Fibroblast of skin of scalp (primary cell): Measurements from ENCODE around the gene NMBR. TPM values are rescaled to one million over a fixed set of nuclear protein-coding genes. Genes with fewer than 3 reads are reported as not detected.
"Not testable (repeated sequence)": the region's sequence is repeated elsewhere in the genome, so short reads cannot be mapped to it uniquely, and the experiment has no call there.

Source experiments
- DNase-seq: peaks from one replicate; pipeline ENCODE4 v3.0.0-alpha.2; 2013
- polyA plus RNA-seq, 2 experiments: library from polyadenylated mRNA; unstranded; fragments of 120-200 nt; gene quantifications; one replicate each; pipeline ENCODE4 v1.2.1, GENCODE V29; 2013; ENCODE audit not compliant: insufficient read length in 2 of 2

Gene NMBR
- not detected for polyA plus RNA-seq (2013, experiment 1 of 2; ENCODE audit: insufficient read length)
- not detected for polyA plus RNA-seq (2013, experiment 2 of 2; ENCODE audit: insufficient read length)

DNA sequence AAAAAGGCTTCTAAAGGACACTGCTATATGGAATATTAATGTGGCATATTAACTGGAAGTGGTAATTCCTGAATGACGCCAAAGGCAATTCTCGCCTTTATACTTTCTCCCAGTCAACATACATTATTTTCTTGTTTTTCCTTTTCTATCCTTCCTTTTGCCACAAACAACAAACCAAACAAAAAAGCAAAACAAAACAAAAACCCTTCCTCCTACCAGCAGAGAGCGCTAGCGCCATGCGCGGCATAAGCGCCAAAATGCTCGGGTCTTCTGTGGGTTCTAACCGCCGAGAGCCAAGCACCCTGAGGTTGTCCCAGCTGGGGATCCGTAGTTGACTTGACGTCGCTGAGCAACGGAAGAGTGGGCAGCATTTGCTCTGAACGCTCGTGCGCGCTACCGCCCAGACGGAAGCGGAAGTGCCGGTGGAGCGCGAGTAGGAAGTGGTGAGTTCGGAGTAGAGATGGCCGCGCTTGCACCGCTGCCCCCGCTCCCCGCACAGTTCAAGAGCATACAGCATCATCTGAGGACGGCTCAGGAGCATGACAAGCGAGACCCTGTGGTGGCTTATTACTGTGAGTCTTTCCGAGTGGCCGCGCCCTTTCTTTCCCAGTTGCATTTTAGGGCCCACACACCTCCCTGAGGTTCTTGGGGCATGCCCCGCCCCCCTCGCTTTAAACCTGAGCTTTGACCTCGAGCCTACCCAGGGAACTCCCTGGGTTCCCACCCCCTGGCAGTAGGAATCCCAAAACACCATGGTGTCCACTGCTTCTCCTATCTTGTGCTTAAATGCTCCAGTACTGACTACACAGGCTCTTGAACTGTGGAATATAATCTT, at the start of gene NMBR, which contains the start of gene VTA1:
NMBR (minus strand) TSS at position 295 of the 835 bp plus-strand sequence. CDS start 58,464 bp downstream, outside the sequence.
VTA1 (plus strand) TSS at position 436 of the 835 bp plus-strand sequence; CDS start at position 461, 25 bp downstream.
- DNase-seq, result peak; percentile 100

DNA sequence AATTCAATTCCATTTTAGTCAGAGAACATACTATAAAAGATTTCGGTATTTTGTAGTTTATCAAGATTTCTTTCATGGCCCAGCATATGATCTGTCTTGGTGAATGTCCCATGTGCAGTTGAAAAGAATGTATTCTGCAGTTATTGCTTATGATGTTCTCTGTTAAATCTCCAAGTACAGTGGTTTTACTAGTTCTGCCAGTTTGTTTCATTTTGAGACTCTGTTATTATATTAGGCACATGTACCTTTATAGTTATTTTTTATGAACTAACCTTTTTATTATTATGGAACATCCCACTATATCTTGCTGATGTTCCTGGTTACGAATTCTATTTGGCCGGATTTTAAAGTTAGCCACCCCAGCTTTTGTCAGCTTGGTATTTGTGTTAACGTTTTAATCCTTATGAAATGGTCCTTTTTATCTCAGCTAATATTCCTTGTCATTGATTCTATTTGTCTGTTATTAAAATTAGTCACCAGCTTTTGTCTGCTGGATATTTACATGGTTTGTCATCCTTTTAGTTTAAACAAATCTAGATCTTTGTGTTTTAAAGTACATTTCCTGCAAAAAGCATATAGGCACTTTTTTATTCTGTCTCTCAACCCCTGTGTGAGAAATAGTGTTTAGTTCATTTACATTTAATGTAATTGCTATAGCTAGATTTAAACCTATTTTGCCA, 49.1 kb upstream of the NMBR start:
- peak; percentile 9 for DNase-seq

DNA sequence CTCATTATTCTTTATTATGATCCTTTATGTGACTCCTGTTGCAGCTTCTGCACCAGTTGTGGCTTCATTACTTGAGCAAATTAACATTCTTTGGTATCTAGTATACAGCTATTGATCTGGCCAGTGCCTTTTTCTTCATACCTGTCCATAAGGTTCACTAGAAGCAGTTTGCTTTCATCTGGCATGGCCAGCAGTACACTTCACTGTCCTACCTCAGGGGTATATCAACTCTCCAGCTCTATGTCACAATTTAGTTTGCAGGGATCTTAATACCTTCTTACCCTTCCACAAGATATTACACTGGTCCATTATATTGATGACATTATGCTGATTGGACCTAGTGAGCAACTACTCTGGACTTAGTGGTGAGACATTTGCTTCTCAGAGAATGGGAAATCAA, 46.7 kb upstream of the NMBR start:
- no peak for DNase-seq

DNA sequence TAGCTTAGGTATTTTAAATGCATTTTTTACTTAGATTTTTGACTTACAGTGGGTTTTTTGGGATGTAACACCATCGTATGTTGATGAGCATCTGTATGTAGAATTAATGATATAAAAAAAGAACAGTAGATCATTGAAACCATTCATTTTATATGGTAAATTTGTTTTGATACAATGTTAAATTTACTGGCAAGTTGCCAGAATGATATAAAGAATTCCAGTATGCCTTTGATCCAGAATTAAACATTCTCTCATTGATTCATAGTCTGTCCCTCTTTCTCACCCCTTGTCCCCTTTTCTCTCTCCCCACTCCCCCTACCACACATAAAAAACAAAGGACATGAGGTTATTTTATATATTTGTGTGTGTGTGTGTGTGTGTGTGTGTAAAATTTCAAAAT, 45.4 kb upstream of the NMBR start:
- DNase-seq, result no peak

DNA sequence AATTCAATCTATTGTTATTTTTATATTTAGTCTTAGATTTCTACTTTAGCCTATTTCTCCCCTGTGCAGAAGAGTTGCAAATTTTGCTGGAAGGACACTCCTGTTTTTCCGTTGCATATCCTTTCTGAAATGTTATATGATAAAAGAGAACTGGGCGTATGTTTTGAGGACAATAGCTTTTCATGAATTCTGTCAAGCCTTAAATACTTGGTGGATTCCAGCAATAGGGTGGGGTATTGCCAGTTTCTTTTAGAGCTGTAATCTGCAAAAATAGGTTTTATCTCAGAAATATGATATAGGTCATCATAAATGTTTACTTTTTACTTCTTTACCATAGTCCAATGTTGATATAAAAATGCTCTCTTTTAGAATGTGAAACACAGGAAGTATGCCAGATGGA, 42.1 kb upstream of the NMBR start:
- no peak for DNase-seq

DNA sequence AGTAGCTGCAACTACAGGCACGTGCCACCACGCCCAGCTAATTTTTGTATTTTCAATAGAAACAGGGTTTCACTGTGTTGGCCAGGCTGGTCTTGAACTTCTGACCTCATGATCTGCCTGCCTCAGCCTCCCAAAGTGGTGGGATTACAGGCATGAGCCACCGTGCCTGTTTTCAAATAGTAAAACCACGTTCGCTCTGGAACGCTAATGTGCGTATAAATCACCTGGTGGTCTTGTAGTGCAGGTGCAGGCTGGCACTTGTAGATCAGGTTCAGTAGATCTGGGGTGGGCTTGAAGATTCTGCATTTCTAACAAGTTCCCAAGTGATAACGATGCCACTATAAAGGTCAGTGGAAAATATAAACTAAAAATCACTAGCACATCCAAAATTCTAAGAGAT, 41.4 kb upstream of the NMBR start:
- DNase-seq, result not testable (repeated sequence)

DNA sequence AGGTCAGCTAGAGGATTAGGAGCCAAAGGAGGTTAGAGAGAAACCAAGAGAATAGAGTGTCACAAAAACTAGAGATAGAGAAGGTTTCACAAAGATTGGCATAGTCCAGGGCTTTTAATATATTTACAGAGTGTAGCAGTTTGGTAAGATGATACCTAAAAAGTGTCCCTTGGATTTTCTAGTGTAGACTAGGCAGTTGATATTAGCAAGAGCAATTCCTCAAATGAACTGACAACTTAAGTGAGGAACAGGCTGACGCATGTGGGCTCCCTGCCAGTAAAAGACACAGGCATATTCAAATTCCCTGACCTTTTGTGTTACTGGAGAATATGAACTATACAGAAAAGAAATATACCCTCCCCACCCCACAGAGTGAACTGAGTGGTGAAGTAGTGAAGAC, 40.3 kb upstream of the NMBR start:
- peak; percentile 32 for DNase-seq

DNA sequence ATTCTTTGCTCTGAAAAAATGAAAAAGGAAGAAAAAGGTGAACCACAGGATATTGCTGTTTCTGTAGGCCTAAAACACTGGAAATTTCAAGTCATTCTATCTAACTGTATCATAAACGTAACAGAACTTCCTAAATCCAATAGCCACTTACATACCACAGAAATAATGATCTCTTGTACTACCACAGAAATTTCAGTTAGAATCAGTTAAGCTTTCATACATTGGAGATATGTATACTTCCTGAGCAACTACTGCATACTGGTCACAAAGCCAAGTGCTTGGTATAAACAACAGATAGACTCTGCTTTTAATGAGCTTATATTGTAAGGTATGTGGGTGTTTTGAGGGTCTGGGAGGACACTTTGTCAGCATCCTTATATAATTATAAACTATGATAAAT, 38.7 kb upstream of the NMBR start:
- DNase-seq, result no peak

DNA sequence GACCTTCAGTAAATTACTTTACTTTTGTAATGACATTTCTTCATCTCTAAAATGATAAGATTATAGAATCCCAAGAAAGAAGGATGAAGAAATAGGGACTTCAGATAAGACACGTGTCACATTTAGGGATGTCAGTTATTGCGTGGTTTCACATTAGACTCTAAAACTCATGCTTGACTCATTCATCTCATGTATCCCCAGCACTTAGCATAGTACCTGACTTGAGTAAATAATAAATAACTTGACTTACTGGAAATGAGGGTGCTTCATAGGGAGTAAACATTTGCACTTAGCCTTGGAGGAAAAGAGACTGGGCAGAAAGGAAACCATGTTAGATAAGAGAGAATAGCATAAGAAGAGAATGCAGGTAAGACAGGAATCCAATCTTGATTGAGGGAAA, 37.4 kb upstream of the NMBR start:
- DNase-seq, result no peak

DNA sequence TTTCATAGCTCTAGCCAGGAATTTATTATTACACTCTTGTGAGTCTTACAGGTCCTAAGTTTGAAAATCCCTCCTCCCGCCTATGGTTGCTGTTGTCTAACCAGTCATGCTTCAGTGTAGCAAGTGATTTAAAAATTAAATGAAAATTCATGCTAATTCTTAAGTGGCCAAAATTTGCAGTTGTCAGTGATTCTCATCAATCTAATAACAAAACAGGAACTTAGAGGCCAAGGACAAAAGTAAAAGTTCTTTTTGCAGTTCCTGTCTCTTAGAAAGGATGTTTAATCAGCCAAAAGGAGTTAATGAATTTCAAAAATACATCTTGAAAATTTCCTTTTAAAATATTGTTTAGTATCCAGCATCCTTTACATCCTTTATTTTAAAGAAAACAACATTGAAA, 36.4 kb upstream of the NMBR start:
- DNase-seq, result no peak

DNA sequence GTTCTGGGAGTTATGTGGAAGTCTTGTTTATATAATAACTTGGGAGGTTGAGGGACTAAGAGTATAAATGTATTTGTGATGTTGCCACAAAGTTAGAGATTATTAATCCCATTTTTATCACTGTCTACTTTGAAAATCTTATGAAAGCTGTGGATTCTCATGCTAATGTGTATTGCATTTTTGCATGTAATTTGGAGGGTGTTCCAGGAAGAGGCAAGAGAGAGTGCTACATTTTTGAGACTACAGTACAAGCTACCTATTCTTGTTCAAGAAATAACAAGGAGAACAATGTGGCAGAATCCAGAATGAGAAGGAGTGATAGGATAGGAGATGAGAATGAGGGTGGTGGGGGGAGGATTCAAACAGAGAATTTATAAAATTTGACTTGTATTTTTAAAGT, 35.1 kb upstream of the NMBR start:
- DNase-seq, result no peak

DNA sequence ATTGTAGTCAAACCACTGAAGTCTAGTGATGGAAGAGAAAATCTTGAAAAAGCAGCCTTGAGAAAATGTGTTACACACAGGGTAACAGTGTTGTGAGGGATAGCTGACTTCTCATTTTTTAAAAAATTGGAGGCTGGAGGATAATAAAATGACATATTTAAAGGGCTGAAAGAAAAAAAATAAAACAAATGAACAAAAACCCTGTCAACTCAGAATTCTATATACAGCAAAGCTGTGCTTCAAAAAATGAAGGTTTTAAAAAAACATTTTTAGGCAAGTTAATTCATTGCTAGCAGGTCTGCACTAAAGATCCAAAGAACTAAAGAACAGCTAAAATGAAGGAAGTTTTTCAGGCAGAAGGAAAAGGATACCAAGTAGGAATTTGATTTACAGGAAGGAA, 31.2 kb upstream of the NMBR start:
- no peak for DNase-seq

DNA sequence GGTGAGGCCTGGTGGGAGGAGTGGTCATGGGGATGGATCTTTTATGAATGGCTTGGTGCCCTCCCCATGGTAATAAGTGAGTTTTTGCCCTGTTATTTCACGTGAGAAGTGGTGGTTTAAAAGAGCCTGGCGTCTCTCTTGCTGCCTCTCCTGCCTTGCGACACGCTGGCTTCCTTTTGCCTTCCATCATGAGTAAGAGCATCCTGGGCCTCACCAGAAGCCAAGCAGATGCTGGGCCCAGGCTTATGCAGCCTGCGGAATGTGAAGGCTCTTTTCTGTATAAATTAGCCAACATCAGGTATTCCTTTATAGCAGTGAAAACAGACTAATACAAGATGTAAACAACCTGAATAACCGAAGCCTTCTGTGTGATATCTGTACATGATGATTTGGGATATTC, 27.8 kb upstream of the NMBR start:
- no peak for DNase-seq

DNA sequence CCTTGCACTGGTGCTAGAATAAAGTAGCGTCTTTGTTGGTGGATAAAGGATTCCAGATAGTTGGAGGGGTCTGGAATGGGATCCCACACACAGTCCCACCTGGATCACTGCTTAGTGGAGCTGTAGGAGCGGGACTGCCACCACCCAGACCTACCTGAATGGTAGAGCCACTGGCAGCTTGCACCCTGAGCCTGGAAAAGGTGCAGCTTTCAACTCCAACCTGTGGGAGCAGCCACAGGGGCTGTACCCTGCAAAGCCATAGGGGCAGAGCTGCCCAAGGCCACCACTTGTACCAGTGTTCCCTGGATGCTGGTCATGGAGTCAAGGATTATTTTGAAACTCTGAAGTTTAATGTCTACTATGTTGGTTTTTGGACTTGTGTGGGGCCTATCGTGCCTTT, 27.1 kb upstream of the NMBR start:
- DNase-seq, result no peak

DNA sequence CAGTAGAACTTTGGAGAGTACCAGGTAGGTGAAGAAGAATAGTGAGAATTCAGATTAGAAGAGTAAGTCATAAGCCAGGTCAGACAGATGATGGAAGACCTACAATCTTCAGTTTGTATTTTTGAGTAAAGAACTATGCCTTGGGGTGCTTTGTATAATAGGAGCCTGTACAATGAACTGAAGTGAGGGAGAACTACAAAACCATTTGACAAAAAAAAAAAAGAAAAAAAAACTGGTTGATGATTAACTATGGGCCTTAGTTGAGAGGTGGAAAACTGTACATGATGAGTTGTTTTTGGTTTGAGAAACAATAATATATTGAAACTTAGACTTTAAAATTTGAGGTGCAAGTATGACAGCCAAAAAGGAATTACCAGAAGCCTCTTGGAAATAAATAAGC, 25.8 kb upstream of the NMBR start:
- no peak for DNase-seq

DNA sequence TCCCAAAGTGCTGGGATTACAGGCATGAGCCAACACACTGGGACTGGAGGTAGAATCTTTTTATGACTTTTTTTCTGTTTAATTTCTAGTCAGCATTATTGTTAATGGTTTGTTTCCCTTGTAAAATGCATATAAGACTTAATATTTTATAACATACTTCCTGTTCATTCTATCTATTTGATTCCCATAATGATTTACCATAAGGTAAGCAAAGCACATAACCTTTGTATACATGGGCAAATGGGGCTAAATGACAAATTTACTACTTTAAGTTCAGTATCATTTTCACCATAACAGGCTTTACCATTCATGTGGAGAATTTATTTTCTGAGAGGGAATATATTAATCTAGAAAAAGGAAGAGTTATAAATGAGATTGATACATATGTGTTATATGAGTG, 24.4 kb upstream of the NMBR start:
- no peak for DNase-seq

DNA sequence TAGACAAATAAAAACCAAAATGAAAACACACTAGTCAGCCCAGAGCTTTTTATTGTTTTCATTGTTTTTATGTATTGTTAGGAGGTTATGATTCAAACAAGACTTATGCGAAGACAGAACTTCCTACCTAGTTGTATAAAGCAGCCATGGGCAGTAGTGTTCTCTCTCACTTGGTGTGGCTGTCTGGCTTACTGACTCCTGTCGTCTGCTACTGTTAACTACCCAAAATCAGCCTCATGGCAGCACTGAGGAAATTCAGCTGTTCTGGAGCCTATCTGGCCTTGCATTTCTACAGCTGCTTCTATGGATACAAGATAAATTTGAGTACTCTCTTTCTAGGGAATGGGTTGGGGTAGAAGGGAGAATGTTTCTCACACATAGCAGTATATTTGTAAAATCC, 20.6 kb upstream of the NMBR start:
- DNase-seq, result no peak

DNA sequence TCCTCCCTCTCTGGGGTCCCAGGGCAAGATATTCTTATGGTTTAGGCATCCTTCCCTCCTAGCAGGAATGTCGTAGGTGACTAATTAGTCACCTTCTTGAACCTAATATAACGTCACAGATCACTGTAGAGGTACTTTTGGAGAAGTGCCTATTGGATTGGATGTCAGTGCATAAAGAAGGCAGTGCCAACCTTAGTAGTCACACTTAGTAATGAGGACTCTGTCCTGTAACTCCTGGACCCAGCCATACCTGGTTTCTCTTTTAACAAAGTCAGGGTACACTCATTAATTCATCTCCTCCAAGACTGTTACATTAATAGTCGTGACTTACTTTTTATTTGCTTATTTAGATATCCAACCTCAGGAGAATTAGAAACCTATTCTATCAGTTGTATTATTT, 20.1 kb upstream of the NMBR start:
- DNase-seq, result no peak

DNA sequence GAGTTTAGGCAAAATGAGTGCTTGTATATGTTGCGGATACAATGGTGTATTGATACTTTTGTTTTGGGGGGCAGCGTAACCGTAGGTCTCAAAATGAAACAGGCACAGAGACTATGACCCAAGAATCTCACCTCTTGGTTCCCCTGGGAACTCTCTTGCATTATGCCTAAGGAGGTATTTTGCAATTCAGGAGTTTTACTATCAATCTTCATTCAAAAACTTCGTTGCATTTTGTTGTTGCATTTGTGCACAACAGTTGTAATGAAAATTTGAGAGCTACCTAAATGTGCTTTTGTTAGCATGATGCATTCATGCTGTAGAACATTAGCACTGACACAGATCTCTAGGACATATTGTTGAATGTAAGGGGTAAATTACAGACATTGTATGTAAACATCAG, 18.3 kb upstream of the NMBR start:
- no peak for DNase-seq

DNA sequence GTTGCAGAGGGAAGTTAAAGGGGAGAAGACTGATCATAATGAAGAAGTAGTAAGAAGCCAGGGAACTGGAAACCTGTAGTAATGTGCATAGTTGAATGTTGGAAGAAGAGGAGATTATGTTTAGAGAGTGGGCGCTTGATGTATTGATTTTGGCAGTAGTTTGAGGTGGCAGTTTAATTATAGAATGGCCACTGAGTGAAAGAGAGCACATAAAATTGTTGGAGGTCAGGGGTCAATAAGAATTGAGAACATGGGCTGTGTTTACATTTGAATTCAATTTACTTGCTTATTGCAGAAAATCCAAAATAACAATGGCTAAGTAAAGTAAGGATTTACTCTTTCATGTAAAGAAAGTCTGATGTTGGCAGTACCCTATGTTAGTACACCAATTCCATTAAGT, 15.9 kb upstream of the NMBR start:
- no peak for DNase-seq

DNA sequence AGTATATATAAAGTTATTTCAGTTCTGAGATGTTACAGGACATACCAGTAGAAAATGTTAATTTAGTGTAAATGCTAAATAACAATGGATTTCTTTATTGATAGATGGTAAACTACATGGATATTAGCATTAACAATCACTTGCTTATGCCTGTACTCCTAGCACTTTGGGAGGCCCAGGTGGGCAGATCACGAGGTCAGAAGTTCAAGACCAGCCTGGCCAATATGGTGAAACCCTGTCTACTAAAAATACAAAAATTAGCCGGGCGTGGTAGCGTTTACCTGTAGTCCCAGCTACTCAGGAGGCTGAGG, 9.8 kb upstream of the NMBR start:
- DNase-seq, result not testable (repeated sequence)

DNA sequence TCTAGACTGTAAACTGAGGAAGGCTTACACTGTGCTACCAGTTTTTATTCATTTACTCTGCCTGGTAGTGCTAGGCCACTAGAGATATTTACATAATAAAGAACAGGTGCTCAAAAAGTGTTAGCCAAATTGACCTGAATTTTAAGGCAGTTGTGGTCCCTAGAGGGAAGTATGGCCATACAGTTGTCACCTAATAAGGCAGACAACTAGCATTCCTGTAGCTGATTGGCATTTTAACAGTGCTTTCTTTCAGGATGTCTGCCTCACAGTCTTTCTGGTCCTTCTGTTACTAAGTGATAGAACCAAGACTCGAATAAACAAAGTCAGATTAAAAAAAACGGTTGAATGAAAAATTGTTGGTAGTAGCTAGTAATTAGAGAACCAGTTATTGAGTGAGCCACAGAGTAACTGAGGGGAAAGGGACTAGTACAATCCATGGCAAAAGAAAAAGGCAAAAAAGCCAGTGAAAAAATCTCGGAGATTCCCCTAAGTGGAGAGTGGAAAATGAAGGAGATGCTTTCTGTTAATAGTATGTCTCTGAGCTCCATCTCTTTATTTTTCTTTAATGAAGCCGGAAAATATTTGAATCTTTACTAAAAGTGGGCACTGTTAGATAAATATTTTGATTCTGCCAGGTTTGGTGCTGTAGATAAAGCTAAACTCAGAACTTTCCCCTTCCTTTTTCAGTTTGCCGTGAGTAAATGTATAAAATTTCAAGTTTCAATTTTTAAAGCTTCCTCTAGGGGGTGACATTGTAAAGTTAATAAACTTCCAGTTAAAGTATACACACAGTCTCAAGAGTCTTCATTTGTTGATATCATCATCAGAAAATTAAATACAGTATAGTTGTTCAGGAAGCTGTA, 9.2 kb upstream of the NMBR start:
- peak; percentile 27 for DNase-seq

DNA sequence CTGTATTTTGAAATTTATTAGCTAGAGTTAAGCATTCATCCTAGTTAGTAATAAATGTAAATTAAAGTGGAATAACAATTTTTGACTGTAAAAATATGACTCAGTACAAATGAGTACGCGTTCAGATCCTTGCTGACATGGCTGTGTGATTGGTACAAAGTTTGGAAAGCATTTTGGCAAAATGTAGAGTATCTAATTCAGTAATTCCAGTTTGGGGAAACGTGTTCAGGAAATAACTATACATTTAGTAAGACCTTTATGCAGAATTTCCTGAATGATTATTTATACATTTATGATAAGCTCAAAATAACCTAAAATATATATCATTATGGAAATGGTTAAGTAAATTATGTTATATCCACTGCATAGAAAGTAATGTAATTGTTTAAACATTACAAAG, 8.2 kb upstream of the NMBR start:
- DNase-seq, result no peak
